ENCODE results near the gene ARHGAP35. TPM values are rescaled to one million over a fixed set of nuclear protein-coding genes. Genes with fewer than 3 reads are reported as not detected.

Gene ARHGAP35
- total RNA-seq, 1 donor from 2014 or later, result 72.3 TPM

- Mint-ChIP-seq H3K36me3 (peaks cover 7% of the 10 kb centered on the region), H3K9me3 (no peaks in the 10 kb centered on the region), H3K4me1 (ENCODE audit: unreplicated experiment) (no peaks in the 10 kb centered on the region), H3K27me3 (no peaks in the 10 kb centered on the region), H3K4me3 (peak overlapping the region; percentile 60), H3K27ac (peak overlapping the region; percentile 99)
- DNase-seq (ENCODE audit: extremely low spot score, unreplicated experiment), result no peak
- peak; percentile 90 for TF ChIP-seq CTCF (conservative IDR thresholded peaks at IDR 0.05)
These were observed 20.3 kb upstream of the ARHGAP35 start for GRCh38 chr19:46840498-46840942.

DNA sequence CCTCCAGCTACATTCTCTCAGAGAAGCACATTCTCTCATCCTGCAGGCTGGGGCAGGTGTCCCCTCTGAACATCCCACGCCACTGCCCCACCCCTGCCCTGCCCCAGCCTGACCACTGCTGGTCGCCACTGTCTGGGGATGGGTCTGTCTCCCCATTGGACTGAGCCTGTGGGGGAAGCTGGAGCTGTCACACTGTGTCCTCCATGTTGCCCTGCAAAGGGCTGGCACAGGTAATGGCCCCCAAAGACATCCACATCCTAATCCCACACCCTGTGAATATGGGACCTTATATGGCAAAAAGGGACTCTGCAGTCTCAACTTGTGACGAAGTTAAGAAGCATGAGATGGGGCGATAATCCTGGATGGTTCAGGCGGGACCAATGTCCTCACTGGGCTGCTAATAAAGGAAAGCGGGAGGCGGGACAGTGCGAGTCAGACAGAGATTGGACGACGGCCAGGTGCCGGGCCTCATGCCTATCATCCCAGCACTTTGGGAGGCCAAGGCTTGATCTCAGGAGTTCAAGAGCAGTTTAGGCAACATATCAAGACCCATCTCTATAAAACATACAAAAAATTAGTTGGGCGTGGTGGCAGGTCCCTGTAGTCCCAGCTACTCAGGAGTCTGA, 19.2 kb upstream of the ARHGAP35 start:
- H3K9me3 Mint-ChIP-seq, result no peaks in the 10 kb centered on the region
- H3K27me3 Mint-ChIP-seq, result no peaks in the 10 kb centered on the region
- peaks cover 11% of the 10 kb centered on the region for H3K36me3 Mint-ChIP-seq
- H3K4me3 Mint-ChIP-seq, result no peak overlapping the region
- DNase-seq (ENCODE audit: extremely low spot score, unreplicated experiment), result no peak
- no peaks in the 10 kb centered on the region for H3K4me1 Mint-ChIP-seq (ENCODE audit: unreplicated experiment)
- peak overlapping the region; percentile 63 for H3K27ac Mint-ChIP-seq
- TF ChIP-seq CTCF (conservative IDR thresholded peaks at IDR 0.05), result no peak

DNA sequence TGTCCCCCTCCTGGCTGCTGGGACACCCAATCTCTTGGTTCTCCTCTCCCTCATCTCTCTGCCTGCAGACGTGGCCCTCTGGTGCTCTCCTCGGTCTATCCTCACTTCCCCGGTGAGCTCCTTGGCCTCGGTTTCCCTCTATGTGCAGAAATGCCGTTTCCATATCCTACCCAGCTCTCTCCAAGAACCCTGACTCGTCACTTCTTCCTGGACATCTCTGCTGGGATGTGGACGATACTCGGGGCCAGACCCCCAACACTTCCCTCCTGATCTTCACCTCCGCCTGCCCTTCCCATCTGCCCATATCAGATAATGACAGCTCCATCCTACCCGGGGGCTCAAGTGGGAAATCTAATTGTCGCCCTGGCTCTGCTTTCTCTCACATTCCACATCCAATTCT, 18.0 kb upstream of the ARHGAP35 start:
- H3K4me3 Mint-ChIP-seq, result no peak overlapping the region
- H3K4me1 Mint-ChIP-seq (ENCODE audit: unreplicated experiment), result peaks cover 5% of the 10 kb centered on the region
- H3K36me3 Mint-ChIP-seq, result peaks cover 15% of the 10 kb centered on the region
- H3K9me3 Mint-ChIP-seq, result no peaks in the 10 kb centered on the region
- H3K27me3 Mint-ChIP-seq, result no peaks in the 10 kb centered on the region
- peak overlapping the region; percentile 46 for H3K27ac Mint-ChIP-seq
- no peak for TF ChIP-seq CTCF (conservative IDR thresholded peaks at IDR 0.05)
- no peak for DNase-seq (ENCODE audit: extremely low spot score, unreplicated experiment)

GRCh38 chr19:46844067-46844489, 16.7 kb upstream of the ARHGAP35 start:
- H3K36me3 Mint-ChIP-seq, result peaks cover 16% of the 10 kb centered on the region
- no peak for DNase-seq (ENCODE audit: extremely low spot score, unreplicated experiment)
- H3K4me3 Mint-ChIP-seq, result no peak overlapping the region
- H3K27ac Mint-ChIP-seq, result peak overlapping the region; percentile 29
- H3K4me1 Mint-ChIP-seq (ENCODE audit: unreplicated experiment), result peaks cover 7% of the 10 kb centered on the region
- no peaks in the 10 kb centered on the region for H3K9me3 Mint-ChIP-seq
- H3K27me3 Mint-ChIP-seq, result no peaks in the 10 kb centered on the region
- no peak for TF ChIP-seq CTCF (conservative IDR thresholded peaks at IDR 0.05)

GRCh38 chr19:46845959-46846459, 14.8 kb upstream of the ARHGAP35 start:
- Mint-ChIP-seq H3K27ac (peak overlapping the region; percentile 31), H3K36me3 (peaks cover 13% of the 10 kb centered on the region), H3K27me3 (no peaks in the 10 kb centered on the region), H3K4me1 (ENCODE audit: unreplicated experiment) (peaks cover 23% of the 10 kb centered on the region), H3K4me3 (peak overlapping the region; percentile 24), H3K9me3 (no peaks in the 10 kb centered on the region)
- DNase-seq (ENCODE audit: extremely low spot score, unreplicated experiment), result no peak
- TF ChIP-seq CTCF (conservative IDR thresholded peaks at IDR 0.05), result no peak
